ENCODE results near the gene SYTL2. TPM values are rescaled to one million over a fixed set of nuclear protein-coding genes. Genes with fewer than 3 reads are reported as not detected.

The SYTL2 gene
- polyA plus RNA-seq, 1 donor from 2014 or later = 2.3 TPM

- H3K27ac ChIP-seq (ENCODE audit: low read length) = no peak overlapping the region
- no peaks in the 10 kb centered on the region for H4K20me1 ChIP-seq (ENCODE audit: insufficient read depth)
- no peak overlapping the region for H3K4me3 ChIP-seq (ENCODE audit: low read length)
- H3K79me2 ChIP-seq (replicated peaks; ENCODE audit: insufficient read depth, low read length) = no peaks in the 10 kb centered on the region
- H3K9me3 ChIP-seq (ENCODE audit: low read length) = no peaks in the 10 kb centered on the region
- TF ChIP-seq POLR2AphosphoS5 (IDR thresholded peaks at IDR 0.05) (no peak), MXI1 (conservative IDR thresholded peaks at IDR 0.05; ENCODE audit: poor library complexity, severe bottlenecking) (no peak), RAD21 (conservative IDR thresholded peaks at IDR 0.05) (no peak), CTCF (IDR thresholded peaks at IDR 0.05; ENCODE audit: poor library complexity, severe bottlenecking) (no peak), EP300 (conservative IDR thresholded peaks at IDR 0.05; ENCODE audit: poor library complexity, severe bottlenecking) (no peak), REST (IDR thresholded peaks at IDR 0.05; ENCODE audit: borderline replicate concordance) (no peak), TAF1 (IDR thresholded peaks at IDR 0.05; ENCODE audit: low read depth) (no peak), SMC3 (conservative IDR thresholded peaks at IDR 0.05; ENCODE audit: poor library complexity) (no peak), EZH2 (IDR thresholded peaks at IDR 0.05; ENCODE audit: borderline replicate concordance, insufficient read depth, low read length, poor library complexity, severe bottlenecking) (no peak)
- no peaks in the 10 kb centered on the region for H3K9me2 ChIP-seq (ENCODE audit: insufficient read depth, low read length)
- no peak overlapping the region for H2AFZ ChIP-seq (ENCODE audit: low read depth, low read length)
- no peak overlapping the region for H3K9ac ChIP-seq (ENCODE audit: low read length)
- H3F3A ChIP-seq (ENCODE audit: insufficient read depth, low read length, poor library complexity, severe bottlenecking) = no peaks in the 10 kb centered on the region
- no peaks in the 10 kb centered on the region for H3K27me3 ChIP-seq (ENCODE audit: insufficient read depth, low read depth, low read length)
- no peaks in the 10 kb centered on the region for H3K36me3 ChIP-seq (ENCODE audit: insufficient read depth, low read length)
- H3K4me2 ChIP-seq (ENCODE audit: low read length) = no peak overlapping the region
Observed at GRCh38 chr11:85821636-85822035, 10.7 kb upstream of the SYTL2 start.

- Histone ChIP-seq H3K9ac (ENCODE audit: low read length) (no peak overlapping the region), H2AFZ (ENCODE audit: low read depth, low read length) (no peak overlapping the region), H3K4me2 (ENCODE audit: low read length) (no peak overlapping the region), H4K20me1 (ENCODE audit: insufficient read depth) (no peaks in the 10 kb centered on the region), H3K27ac (ENCODE audit: low read length) (no peak overlapping the region), H3K4me3 (ENCODE audit: low read length) (no peak overlapping the region), H3K79me2 (replicated peaks; ENCODE audit: insufficient read depth, low read length) (no peaks in the 10 kb centered on the region), H3F3A (ENCODE audit: insufficient read depth, low read length, poor library complexity, severe bottlenecking) (no peaks in the 10 kb centered on the region), H3K27me3 (ENCODE audit: insufficient read depth, low read depth, low read length) (no peaks in the 10 kb centered on the region), H3K9me3 (ENCODE audit: low read length) (no peaks in the 10 kb centered on the region), H3K36me3 (ENCODE audit: insufficient read depth, low read length) (no peaks in the 10 kb centered on the region), H3K9me2 (ENCODE audit: insufficient read depth, low read length) (no peaks in the 10 kb centered on the region)
- TF ChIP-seq EP300 (conservative IDR thresholded peaks at IDR 0.05; ENCODE audit: poor library complexity, severe bottlenecking) (no peak), MXI1 (conservative IDR thresholded peaks at IDR 0.05; ENCODE audit: poor library complexity, severe bottlenecking) (no peak), POLR2AphosphoS5 (IDR thresholded peaks at IDR 0.05) (no peak), EZH2 (IDR thresholded peaks at IDR 0.05; ENCODE audit: borderline replicate concordance, insufficient read depth, low read length, poor library complexity, severe bottlenecking) (no peak), REST (IDR thresholded peaks at IDR 0.05; ENCODE audit: borderline replicate concordance) (no peak), CTCF (IDR thresholded peaks at IDR 0.05; ENCODE audit: poor library complexity, severe bottlenecking) (no peak), RAD21 (conservative IDR thresholded peaks at IDR 0.05) (no peak), SMC3 (conservative IDR thresholded peaks at IDR 0.05; ENCODE audit: poor library complexity) (no peak), TAF1 (IDR thresholded peaks at IDR 0.05; ENCODE audit: low read depth) (no peak)
Observed at GRCh38 chr11:85819441-85819840, 8.5 kb upstream of the SYTL2 start.

All from neural cell (in vitro differentiated cells).